GM19351 (cell line): ENCODE results near the gene MTMR3.

ENCODE experiments used
- ATAC-seq: cut with Tn5 transposase; IDR thresholded peaks from one replicate; pipeline ENCODE4 v1.9.1; 2021; ENCODE audit warnings: mild to moderate bottlenecking, moderate library complexity; ENCODE audit not compliant: unreplicated experiment

Gene MTMR3

GRCh38 chr22:30023099-30023660, 140.2 kb downstream of the MTMR3 start:
- ATAC-seq = no peak

- no peak for ATAC-seq
Observed at GRCh38 chr22:30024231-30024630, 141.3 kb downstream of the MTMR3 start.

DNA sequence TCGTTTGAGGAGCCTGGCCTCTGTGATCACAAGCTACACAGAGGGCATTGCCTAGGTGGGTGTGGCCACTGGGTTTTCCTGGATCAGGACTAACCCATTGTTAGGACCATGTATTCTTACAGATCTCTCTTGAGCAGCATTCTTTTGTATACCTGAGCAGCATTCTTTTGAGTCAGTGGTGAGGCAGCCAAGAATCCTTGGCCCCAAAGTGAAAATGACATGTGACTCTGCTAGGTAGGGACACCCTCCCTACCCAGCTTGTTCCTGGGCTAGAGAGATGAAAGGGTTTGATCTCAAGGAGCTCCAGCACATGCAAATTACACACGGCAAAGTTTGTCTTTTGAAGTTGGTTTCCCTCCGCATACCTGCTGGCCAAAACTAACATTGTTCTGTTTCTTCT, 142.2 kb downstream of the MTMR3 start:
- ATAC-seq = no peak

DNA sequence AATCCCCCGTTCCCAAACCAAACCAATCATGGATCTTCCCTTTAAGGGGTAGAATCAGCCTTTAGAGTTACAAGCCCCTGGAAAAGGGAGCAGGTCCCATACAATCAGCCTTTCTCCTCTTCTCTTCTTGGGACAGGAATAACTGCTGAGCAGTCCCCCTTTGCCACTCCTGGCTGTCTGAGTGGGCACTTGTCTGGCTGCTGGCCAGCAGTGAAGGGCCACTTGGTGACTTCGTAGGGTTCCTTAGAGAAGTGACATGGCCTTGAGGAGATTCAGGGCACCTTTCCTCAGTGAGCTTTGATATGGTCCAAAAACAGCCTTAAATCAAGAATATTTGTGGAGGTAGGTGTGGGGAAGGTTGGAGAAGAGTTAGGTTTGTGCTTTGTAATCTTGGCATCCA, 143.8 kb downstream of the MTMR3 start:
- no peak for ATAC-seq

DNA sequence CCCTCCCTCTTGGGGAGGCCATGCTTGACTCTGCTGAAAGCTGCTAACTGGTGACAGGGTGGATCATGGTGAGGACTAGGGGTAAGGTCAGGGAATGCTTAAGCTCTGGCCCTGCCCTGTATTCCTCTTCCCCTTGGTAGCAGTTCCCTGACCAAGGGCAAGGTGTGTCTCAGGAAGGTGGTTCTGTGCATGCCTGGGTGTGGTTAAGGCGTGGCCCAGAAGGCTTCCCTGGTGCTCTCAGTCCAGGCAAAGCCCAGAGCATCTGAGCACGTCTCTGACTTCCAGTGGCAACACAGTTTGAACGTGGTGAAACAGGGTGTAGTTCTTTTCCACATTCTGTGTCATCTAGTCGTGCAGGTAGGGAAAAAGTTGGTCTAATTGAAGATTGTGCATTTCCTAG, 144.2 kb downstream of the MTMR3 start:
- no peak for ATAC-seq

DNA sequence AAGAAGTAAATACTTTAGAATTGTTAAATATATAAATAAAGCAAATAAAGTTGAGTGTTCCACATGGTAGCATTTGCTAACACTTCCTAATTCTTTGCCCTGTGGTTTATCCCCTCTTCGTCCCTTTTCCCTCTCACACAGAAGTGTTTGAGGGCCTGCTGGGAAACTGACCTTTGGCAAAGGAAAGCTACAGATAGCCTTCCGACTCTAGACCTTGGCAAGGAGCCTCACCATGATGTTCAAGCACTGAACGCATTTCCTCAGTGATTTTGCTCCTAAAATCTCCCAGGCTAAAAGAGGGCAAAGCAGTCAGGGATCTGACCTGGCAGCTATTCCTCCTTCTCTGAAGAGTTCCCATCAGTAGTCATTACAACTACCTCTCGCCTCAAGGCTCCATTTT, 144.8 kb downstream of the MTMR3 start:
- ATAC-seq = no peak

DNA sequence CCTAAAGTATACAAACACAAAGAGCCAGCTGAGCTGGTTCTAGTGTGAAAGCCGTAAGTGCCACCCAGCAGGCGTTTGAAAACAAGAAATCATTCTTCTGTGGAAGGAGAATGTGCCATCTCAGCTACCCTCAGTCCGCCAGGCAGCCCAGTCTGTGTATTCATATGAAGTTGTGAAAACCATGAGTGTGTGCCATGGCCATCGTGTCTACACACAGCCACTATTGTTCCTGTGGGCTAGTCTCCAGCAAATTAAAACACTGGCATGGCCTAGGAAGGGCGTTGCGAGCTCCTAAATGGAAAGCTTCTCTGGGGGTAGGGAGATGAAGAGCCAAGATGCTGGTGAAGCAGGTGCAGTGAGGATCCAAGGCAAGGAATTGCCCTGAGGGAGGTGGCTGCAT, 145.8 kb downstream of the MTMR3 start:
- ATAC-seq = no peak

- no peak for ATAC-seq
Observed at GRCh38 chr22:30029512-30029911, 146.5 kb downstream of the MTMR3 start.

DNA sequence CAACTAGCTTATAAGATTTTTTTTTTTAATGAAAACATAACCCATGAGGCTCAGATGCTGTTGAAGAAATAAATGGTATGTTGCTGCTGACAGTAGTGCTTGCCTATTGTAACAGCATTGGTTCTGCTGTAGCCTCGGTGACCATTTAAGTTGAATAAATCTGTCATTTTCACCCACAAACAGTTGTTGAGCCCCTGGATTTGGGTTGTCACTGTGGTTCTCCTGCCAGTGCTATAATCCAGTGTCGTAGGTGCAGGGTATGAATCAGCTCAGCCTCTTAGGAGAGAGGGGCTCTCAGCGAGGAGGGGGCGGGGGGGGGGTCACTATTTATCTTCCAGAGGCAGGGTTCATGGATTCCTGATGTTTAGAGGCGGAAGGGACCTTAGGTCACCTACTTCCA, 147.4 kb downstream of the MTMR3 start:
- ATAC-seq = no peak

GRCh38 chr22:30031328-30031727, 148.4 kb downstream of the MTMR3 start:
- no peak for ATAC-seq

- no peak for ATAC-seq
Observed at GRCh38 chr22:30031764-30032455, 148.9 kb downstream of the MTMR3 start.

DNA sequence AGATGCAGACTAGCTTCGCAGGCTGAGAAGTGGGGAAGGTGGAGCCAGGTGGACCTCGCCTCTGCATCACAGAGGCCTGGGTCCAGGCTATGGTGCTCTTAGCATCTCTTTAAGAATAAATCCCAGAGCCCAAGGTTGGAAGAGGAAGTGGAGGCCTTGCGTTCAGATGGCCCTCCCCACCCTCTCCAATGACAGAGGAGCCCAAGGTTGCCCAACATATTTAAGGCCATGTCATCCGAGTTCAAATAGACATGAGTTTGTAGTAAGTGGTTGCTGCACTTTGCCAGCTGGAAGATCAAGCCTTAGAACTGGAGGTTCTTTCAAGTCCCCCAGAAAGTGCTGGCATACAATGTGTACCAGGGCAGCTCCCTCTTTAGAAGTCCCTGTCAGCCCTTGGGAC, 150.2 kb downstream of the MTMR3 start:
- no peak for ATAC-seq

- no peak for ATAC-seq
Observed at GRCh38 chr22:30033901-30034300, 150.9 kb downstream of the MTMR3 start.

DNA sequence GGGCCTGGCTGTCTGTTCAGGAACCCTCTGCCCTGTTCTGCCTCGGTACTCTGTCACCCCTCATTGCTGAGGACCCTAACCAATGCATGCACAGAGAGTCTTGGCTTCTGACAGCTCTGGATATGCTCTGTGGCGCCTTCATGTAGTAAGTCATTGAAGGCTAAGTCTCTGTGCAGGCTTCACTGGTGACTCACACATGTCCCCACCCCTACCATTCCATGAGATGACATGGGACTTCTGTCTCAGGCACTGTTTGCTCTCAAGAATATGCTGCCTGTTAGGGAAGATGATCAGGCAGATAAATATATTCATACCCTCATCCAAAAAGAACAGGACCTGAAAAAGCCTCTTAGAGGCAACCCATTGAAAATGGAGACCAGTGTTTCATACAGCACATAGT, 153.7 kb downstream of the MTMR3 start:
- no peak for ATAC-seq

GRCh38 chr22:30038219-30038618, 155.2 kb downstream of the MTMR3 start:
- no peak for ATAC-seq

DNA sequence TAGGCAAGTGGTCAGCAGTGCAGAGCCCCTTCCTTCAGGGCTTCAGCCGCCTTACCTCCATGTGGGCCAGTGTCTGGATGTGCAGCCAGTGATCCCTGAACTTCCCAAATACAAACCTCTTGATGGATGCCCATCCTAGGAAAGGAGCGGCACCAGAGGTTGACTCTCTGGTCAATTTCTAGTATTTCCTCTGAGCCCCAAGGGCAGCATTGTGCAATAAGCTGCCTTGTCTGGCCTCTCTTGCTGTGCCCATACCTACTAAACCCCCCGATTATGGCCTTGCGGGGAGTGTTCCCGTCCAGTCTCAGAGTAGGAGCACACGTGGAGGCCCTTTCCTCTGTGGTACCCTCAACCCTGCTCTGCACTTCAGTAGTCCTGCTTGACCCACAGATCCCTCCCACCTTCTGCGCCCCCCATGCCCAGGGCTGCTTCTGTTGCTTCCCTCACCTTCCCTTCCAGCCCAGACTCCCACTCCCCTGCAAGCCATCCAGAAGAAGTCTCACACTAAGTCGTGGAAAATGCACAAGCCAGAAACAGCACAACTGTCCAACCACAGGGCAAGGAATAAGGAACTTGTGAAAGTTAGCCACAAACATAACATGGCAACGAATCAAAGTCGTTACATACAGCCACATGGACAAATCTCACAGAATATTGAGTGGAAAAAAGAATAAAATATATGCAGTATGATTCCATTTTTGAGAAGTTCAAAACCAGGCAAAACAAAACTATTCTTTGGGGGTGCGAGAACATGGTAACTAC, 157.7 kb downstream of the MTMR3 start:
- no peak for ATAC-seq

GRCh38 chr22:30041475-30041874, 158.5 kb downstream of the MTMR3 start:
- ATAC-seq = no peak

- no peak for ATAC-seq
Observed at GRCh38 chr22:30041881-30042280, 158.9 kb downstream of the MTMR3 start.

GRCh38 chr22:30043161-30043560, 160.2 kb downstream of the MTMR3 start:
- ATAC-seq = no peak

DNA sequence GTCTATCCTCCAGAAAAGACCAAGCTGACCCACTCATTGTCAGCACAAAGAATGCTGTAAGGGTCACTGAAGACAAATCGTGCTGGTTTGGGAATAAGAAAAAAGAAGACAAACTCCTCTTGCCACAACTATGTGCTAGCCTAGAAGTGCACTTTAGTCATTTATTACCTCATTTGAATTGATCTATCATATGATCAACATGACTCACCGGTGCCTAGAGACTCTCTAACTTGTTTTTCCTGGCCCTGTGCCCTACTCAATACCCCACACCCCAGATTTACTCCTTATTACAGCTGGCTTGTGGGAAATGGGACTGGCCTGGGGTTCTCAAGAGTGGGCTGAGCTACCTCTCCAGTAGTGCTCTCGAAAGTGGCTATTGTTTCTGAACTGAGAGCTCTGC, 161.4 kb downstream of the MTMR3 start:
- no peak for ATAC-seq

- no peak for ATAC-seq
Observed at GRCh38 chr22:30044881-30045493, 162.0 kb downstream of the MTMR3 start.

DNA sequence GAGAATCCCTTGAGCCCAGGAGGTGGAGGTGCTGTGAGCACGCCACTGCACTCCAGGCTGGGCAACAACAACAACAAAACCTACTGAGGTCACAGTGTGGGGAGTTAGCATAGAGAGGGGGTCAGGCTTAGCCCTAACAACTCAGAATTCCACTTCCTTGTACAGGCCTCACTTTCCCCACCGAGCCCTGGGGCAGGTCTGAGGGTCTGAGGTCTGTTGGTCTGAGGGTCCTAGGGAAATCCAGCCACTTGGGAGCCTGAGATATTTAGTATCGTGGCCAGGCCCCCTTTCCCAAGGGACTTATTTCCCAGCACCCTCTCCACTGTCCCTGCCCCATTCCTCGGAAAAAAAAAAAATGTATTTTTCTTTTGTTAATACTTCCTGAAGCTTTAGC, 162.5 kb downstream of the MTMR3 start:
- no peak for ATAC-seq
